ENCODE measurements around the gene SPG11. TPM values are rescaled to one million over a fixed set of nuclear protein-coding genes. Genes with fewer than 3 reads are reported as not detected.

The SPG11 gene
- total and polyA plus RNA-seq, 2 experiments from 2014 or later, result 23.3 to 42.2 TPM

- TF ChIP-seq CREB1 (CRISPR knock-in tag; IDR thresholded peaks at IDR 0.05; ENCODE audit: low read depth), result no peak
- no peak for TF ChIP-seq EZH2phosphoT487 (IDR thresholded peaks at IDR 0.05; ENCODE audit: unreplicated experiment)
- no peak for TF ChIP-seq EZH2 (IDR thresholded peaks at IDR 0.05; ENCODE audit: low read depth, unreplicated experiment)
- no peak for TF ChIP-seq REST (IDR thresholded peaks at IDR 0.05; ENCODE audit: unreplicated experiment)
- TF ChIP-seq NANOG (IDR thresholded peaks at IDR 0.05; ENCODE audit: borderline replicate concordance), result no peak
Observed at GRCh38 chr15:44591326-44591725, 72.1 kb downstream of the SPG11 start (continued).

GRCh38 chr15:44588541-44588940, 74.9 kb downstream of the SPG11 start:
- Histone ChIP-seq H3K27me3 (ENCODE audit: insufficient read depth) (no peaks in the 10 kb centered on the region), H3K79me2 (replicated peaks; ENCODE audit: insufficient read depth) (no peaks in the 10 kb centered on the region), H3F3A (replicated peaks; ENCODE audit: low read depth) (no peaks in the 10 kb centered on the region), H3K4me1 (ENCODE audit: insufficient read depth) (no peaks in the 10 kb centered on the region), H3K9me2 (ENCODE audit: insufficient read depth) (no peaks in the 10 kb centered on the region), H3K27ac (ENCODE audit: low read depth) (no peak overlapping the region), H3K4me2 (no peak overlapping the region), H2AFZ (no peak overlapping the region), H4K20me1 (replicated peaks; ENCODE audit: insufficient read depth) (peaks cover 4% of the 10 kb centered on the region; the same call in 1 of the 2 replicates), H3K36me3 (ENCODE audit: insufficient read depth) (peaks cover 22% of the 10 kb centered on the region), H3K4me3 (no peak overlapping the region)
- no peak for DNase-seq (ENCODE audit: low spot score)
- H3K9me3 Mint-ChIP-seq, result no peaks in the 10 kb centered on the region
- no peak overlapping the region for H3K4me3 Mint-ChIP-seq
- ATAC-seq, result no peak
- H3K27ac Mint-ChIP-seq, result no peak overlapping the region
- peaks cover 2% of the 10 kb centered on the region for H3K27me3 Mint-ChIP-seq (ENCODE audit: insufficient read depth, low read depth, poor library complexity)
- H3K4me1 Mint-ChIP-seq, result no peaks in the 10 kb centered on the region
- H3K36me3 Mint-ChIP-seq (ENCODE audit: low read depth), result peaks cover 48% of the 10 kb centered on the region
- TF ChIP-seq STAT1 (IDR thresholded peaks at IDR 0.05; ENCODE audit: unreplicated experiment), result no peak
- TF ChIP-seq EZH2 (IDR thresholded peaks at IDR 0.05; ENCODE audit: low read depth, unreplicated experiment), result no peak
- no peak for TF ChIP-seq ZNF114 (CRISPR knock-in tag; IDR thresholded peaks at IDR 0.05)
- no peak for TF ChIP-seq ZNF331 (CRISPR knock-in tag; IDR thresholded peaks at IDR 0.05; ENCODE audit: low read depth)
- no peak for TF ChIP-seq EZH2phosphoT487 (IDR thresholded peaks at IDR 0.05; ENCODE audit: unreplicated experiment)
- TF ChIP-seq REST (IDR thresholded peaks at IDR 0.05; ENCODE audit: unreplicated experiment), result no peak
- no peak for TF ChIP-seq NANOG (IDR thresholded peaks at IDR 0.05; ENCODE audit: borderline replicate concordance)
- no peak for TF ChIP-seq CTCF (conservative IDR thresholded peaks at IDR 0.05; ENCODE audit: low read depth in 2 of 2)
- no peak for TF ChIP-seq CREB1 (CRISPR knock-in tag; IDR thresholded peaks at IDR 0.05; ENCODE audit: low read depth)
- TF ChIP-seq JUNB (IDR thresholded peaks at IDR 0.05; ENCODE audit: unreplicated experiment), result no peak

All from GM23338 (cell line).